Activated CD4-positive, alpha-beta memory T cell treated with anti-CD3 and anti-CD28 coated beads, Interleukin-2, amount 10 ng/mL, durations not matched to agents 7 days and 5 days (primary cell): ENCODE measurements around the gene EXO1. TPM values are rescaled to one million over a fixed set of nuclear protein-coding genes. Genes with fewer than 3 reads are reported as not detected.
A peak's percentile ranks its signal among the peaks of the same experiment; 100 is the strongest.
"Not testable (repeated sequence)": the region's sequence is repeated elsewhere in the genome, so short reads cannot be mapped to it uniquely, and the experiment has no call there.

Source experiments
- CTCF ChIA-PET: fragments of 350-600 bp; sonication (Branson Sonifier 250); formaldehyde crosslinking; loops from one replicate; lab custom pipeline; 2021; ENCODE audit warnings: antibody characterized with exemption, inconsistent platforms; lab: Charles Lee
- POLR2A ChIA-PET: fragments of 350-600 bp; sonication (Branson Sonifier 250); formaldehyde crosslinking; loops from one replicate; lab custom pipeline; 2021; ENCODE audit warnings: antibody characterized with exemption; lab: Charles Lee
- DNase-seq: peaks from one replicate; pipeline ENCODE4 v3.0.0-alpha.2; 2020
- H3K27ac Mint-ChIP-seq: one replicate; pipeline ENCODE4 v1.8.0; 2021; ENCODE audit warnings: mild to moderate bottlenecking, mixed read lengths
- H3K27me3 Mint-ChIP-seq: one replicate; pipeline ENCODE4 v1.8.0; 2021; ENCODE audit warnings: mixed read lengths
- H3K36me3 Mint-ChIP-seq: one replicate; pipeline ENCODE4 v1.8.0; 2021; ENCODE audit warnings: low read depth, mixed read lengths
- H3K4me1 Mint-ChIP-seq: one replicate; pipeline ENCODE4 v1.8.0; 2021; ENCODE audit warnings: mixed read lengths
- H3K4me3 Mint-ChIP-seq: one replicate; pipeline ENCODE4 v1.8.0; 2021; ENCODE audit warnings: mild to moderate bottlenecking, mixed read lengths
- H3K9me3 Mint-ChIP-seq: one replicate; pipeline ENCODE4 v1.8.0; 2021; ENCODE audit warnings: mixed read lengths
- total RNA-seq, 2 experiments: library from RNA; stranded (reverse); gene quantifications; one replicate each; pipeline ENCODE4 v1.2.3, GENCODE V29; 2021

EXO1 gene
- total RNA-seq, 2 experiments from 2014 or later: 30.1 to 31.9 TPM

DNA sequence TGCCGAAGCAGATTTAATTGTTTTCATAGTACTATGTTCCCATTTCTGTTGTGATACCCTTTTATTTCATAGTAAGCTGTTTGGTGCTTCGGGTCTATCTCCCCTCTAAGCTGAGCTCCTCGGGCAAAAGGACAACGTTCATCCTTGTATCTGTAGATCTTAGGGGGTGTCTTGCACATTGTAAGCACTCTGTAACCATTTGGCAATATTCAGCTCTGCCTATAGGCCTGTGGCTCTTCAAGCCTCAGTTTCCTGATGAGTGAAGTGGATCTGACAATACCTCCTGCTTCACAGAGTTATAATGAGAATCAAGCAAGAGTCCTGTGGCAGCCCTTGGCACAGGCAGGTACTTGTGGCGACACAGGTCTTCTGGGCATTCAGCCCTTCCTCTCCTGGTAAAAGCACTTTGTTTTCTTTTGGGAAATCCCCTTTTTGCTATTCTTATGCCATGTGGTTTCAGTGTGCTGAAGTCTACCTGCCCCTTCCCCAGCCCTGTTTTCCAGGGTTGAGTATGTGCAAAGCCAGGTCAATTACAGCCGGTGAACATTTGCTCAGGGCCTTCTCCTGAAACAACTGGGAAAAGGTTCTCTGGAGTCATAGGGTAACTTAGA, 8.5 kb upstream of the EXO1 start:
- Mint-ChIP-seq H3K36me3 (no peaks in the 10 kb centered on the region), H3K27me3 (peaks cover 9% of the 10 kb centered on the region), H3K9me3 (no peaks in the 10 kb centered on the region), H3K27ac (no peak overlapping the region), H3K4me3 (no peak overlapping the region), H3K4me1 (peaks cover 4% of the 10 kb centered on the region)
- no peak for DNase-seq
- ChIA-PET CTCF (interaction anchor here (1.8 kb wide), 1 partner anchor 228 kb away, joined by 6 read pairs; no protein-coding TSS in a partner anchor), POLR2A (interaction anchor here (1.5 kb wide), 1 partner anchor 8 kb away, joined by 7 read pairs; the partner anchor contains the start of gene EXO1)

DNA sequence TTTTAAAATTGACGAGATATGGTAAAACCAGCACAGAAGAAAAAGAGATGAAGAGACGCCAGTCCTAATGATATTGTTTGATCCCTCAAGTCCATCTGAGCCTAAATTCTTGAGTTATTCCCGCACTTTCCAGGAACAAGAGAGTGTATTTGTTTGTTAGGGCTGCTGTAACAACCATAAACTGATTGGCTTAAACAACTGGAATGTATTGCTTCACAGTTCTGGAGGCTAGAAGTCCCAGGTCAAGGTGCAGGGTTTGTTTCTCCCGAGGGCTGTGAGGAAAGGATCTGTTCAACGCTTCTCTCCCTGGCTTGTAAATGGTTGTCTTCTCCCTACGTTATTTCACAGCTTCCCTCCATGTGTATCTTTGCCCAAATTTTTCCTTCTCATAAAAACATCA, 7.8 kb upstream of the EXO1 start:
- CTCF ChIA-PET: no interaction called here
- no peak overlapping the region for H3K27ac Mint-ChIP-seq
- no peaks in the 10 kb centered on the region for H3K9me3 Mint-ChIP-seq
- H3K4me3 Mint-ChIP-seq: no peak overlapping the region
- no peak for DNase-seq
- H3K36me3 Mint-ChIP-seq: no peaks in the 10 kb centered on the region
- peaks cover 9% of the 10 kb centered on the region for H3K27me3 Mint-ChIP-seq
- POLR2A ChIA-PET: no interaction called here
- H3K4me1 Mint-ChIP-seq: peaks cover 4% of the 10 kb centered on the region

DNA sequence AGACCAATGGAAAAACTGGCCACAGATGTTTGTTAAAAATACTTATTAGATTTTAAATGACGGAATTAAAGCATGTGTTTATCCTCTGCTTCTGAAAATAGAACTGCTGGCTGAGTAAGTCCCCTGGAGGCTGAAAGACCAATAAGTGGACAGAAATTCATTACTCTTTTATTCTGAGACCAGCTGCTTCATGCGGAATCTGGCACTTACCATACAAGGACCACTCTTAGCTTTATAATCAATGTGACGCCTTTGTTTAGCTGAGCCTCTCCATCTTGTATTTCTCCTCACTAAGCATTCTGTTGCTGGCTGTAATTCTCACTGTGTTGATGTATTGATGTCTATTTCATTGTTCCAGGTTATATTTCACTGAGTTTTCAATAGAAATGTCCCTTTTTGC, 6.3 kb upstream of the EXO1 start:
- CTCF ChIA-PET: interaction anchor here (1.1 kb wide), 1 partner anchor 55 kb away, joined by 3 read pairs; no protein-coding TSS in a partner anchor
- peaks cover 4% of the 10 kb centered on the region for H3K27me3 Mint-ChIP-seq
- POLR2A ChIA-PET: no interaction called here
- H3K36me3 Mint-ChIP-seq: no peaks in the 10 kb centered on the region
- DNase-seq: no peak
- H3K9me3 Mint-ChIP-seq: no peaks in the 10 kb centered on the region
- H3K4me1 Mint-ChIP-seq: peaks cover 4% of the 10 kb centered on the region
- H3K27ac Mint-ChIP-seq: no peak overlapping the region
- no peak overlapping the region for H3K4me3 Mint-ChIP-seq

DNA sequence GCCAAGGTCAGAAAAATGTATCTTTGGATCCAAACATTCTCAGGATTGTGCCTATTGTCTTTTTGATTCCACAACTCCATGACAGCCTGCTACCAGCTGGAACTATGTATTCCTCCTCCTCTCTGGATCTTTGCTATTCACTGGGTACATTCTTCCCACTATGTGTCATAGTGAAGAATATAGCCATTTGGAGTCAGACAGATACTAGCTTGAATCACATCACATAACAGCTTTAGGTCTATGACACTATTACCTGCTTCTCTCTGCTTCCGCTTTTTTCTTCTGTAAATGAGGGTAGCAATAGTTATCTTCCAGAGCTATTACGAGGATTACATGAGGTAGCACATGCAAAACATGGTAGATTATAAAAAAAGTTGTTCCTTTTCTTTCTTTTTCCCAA, 5.4 kb upstream of the EXO1 start:
- ChIA-PET CTCF (interaction anchor here (0.6 to 1.1 kb wide), 2 partner anchors 54 to 114 kb away, joined by 3 read pairs; no protein-coding TSS in a partner anchor), POLR2A (no interaction called here)
- peaks cover 13% of the 10 kb centered on the region for H3K4me1 Mint-ChIP-seq
- H3K9me3 Mint-ChIP-seq: no peaks in the 10 kb centered on the region
- no peaks in the 10 kb centered on the region for H3K36me3 Mint-ChIP-seq
- no peak overlapping the region for H3K4me3 Mint-ChIP-seq
- H3K27ac Mint-ChIP-seq: no peak overlapping the region
- DNase-seq: no peak
- peaks cover 4% of the 10 kb centered on the region for H3K27me3 Mint-ChIP-seq

DNA sequence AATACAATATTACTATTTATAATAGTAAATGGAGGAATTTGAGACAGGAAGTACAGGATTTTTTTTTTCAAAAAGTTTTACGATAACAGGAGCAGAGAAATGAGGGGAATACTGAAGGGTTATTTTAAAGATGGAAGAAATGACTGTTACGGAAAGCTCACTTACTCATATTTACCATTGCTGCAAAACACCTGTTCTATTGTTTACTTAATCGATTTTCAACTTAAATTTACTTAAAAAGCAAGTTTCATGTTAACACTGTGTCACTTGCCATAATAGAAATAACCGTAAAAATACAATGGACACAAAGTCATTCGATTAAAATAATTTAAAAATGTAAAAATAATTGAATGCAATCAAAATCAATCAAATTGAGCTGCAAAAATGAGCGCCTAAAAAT, 3.4 kb upstream of the EXO1 start:
- Mint-ChIP-seq H3K4me3 (no peak overlapping the region), H3K36me3 (peaks cover 11% of the 10 kb centered on the region), H3K4me1 (peaks cover 23% of the 10 kb centered on the region), H3K27me3 (peaks cover 4% of the 10 kb centered on the region), H3K27ac (no peak overlapping the region), H3K9me3 (no peaks in the 10 kb centered on the region)
- POLR2A ChIA-PET: interaction anchor here (0.9 kb wide), 1 partner anchor 234 kb away, joined by 3 read pairs; no protein-coding TSS in a partner anchor
- no peak for DNase-seq
- CTCF ChIA-PET: no interaction called here

DNA sequence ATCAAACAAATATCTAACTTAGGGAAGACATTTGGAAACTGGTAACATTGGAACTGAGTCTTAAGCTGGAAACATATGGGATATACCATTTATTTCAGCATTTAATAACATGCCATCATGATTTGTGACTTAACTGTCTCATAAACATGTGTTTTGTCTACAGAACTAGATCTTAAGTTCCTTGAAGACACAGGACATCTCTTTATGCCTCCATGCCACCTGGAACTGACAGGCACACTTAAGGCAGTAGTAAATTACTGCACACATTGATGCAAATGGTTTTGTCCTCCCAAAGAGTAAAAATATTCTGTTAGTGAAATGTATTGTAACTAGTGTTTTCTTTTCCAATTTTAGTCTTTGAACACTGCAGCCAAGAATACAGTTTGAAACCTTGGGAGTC, 1.6 kb upstream of the EXO1 start:
- DNase-seq: no peak
- H3K27ac Mint-ChIP-seq: no peak overlapping the region
- H3K36me3 Mint-ChIP-seq: peaks cover 15% of the 10 kb centered on the region
- H3K4me1 Mint-ChIP-seq: peaks cover 28% of the 10 kb centered on the region
- no peak overlapping the region for H3K4me3 Mint-ChIP-seq
- H3K27me3 Mint-ChIP-seq: peaks cover 3% of the 10 kb centered on the region
- POLR2A ChIA-PET: interaction anchor here (2.2 to 2.6 kb wide), 2 partner anchors 206 to 208 kb away, joined by 5 to 16 read pairs; partner anchors contain the start of genes CHML and OPN3
- CTCF ChIA-PET: interaction anchor here (1.2 kb wide), 1 partner anchor 140 kb away, joined by 3 read pairs; no protein-coding TSS in a partner anchor
- no peaks in the 10 kb centered on the region for H3K9me3 Mint-ChIP-seq

DNA sequence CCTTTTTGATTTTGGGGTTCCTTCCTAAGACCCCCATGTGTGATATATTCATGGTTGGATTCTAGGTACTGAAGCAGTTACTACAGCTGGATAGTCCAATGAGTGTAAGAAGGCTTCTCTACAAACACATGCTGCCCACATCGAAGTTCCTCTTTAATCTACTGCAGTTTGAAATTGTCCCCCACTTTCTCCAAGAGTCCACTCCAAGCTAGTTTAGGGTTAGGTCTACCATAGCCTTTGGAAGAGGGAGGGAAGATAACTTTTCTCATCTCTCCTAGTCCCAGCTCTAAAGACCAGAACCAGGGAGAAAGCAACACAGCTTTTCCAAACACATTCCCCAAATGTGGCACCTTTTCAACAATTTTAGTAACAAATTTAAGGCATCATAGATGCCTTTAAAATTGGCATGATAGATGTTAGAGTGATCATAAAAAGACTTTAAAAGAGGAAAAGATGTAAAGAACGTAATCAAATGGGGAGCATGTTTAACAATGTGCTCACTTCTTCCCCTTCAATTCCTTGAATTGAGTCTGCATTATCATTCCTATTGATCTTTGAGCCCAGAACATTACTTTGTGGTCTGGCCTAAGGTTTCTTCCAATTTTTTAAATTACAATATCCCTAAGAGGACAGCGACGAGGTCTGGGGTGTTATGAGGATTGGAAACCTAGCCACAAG, 1.0 kb upstream of the EXO1 start:
- peaks cover 3% of the 10 kb centered on the region for H3K27me3 Mint-ChIP-seq
- H3K36me3 Mint-ChIP-seq: peaks cover 15% of the 10 kb centered on the region
- H3K27ac Mint-ChIP-seq: peak overlapping the region; percentile 99
- peak overlapping the region; percentile 92 for H3K4me3 Mint-ChIP-seq
- ChIA-PET POLR2A (interaction anchor here (1.0 to 2.6 kb wide), 4 partner anchors 8 to 208 kb away, joined by 3 to 16 read pairs (median 6); partner anchors contain the start of genes CHML and OPN3), CTCF (interaction anchor here (0.6 to 1.4 kb wide), 4 partner anchors 140 to 775 kb away, joined by 3 to 10 read pairs (median 5); partner anchors contain the start of gene MAP1LC3C)
- H3K9me3 Mint-ChIP-seq: no peaks in the 10 kb centered on the region
- H3K4me1 Mint-ChIP-seq: peaks cover 28% of the 10 kb centered on the region
- no peak for DNase-seq

DNA sequence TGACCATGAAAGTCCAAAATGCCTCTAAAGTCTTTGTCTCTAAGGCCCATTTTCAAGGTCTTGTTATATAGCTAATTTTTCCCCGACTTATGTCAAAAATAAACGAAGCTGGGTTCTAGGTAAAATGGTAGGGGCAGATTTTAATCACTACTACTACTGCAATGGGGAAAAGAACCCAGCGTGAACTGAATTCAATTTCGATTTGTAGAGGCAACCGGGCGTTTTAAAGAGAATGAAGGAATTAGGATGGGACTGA, 536 bp upstream of the EXO1 start:
- H3K27me3 Mint-ChIP-seq: peaks cover 3% of the 10 kb centered on the region
- H3K27ac Mint-ChIP-seq: peak overlapping the region; percentile 99
- H3K4me1 Mint-ChIP-seq: peaks cover 29% of the 10 kb centered on the region
- POLR2A ChIA-PET: interaction anchor here (0.7 to 2.6 kb wide), 5 partner anchors 8 to 328 kb away, joined by 3 to 16 read pairs (median 5); partner anchors contain the start of genes CHML, FH and OPN3
- H3K9me3 Mint-ChIP-seq: no peaks in the 10 kb centered on the region
- DNase-seq: no peak
- H3K4me3 Mint-ChIP-seq: peak overlapping the region; percentile 92
- peaks cover 19% of the 10 kb centered on the region for H3K36me3 Mint-ChIP-seq
- CTCF ChIA-PET: interaction anchor here (0.6 to 1.4 kb wide), 5 partner anchors 139 to 776 kb away, joined by 3 to 10 read pairs (median 3); partner anchors contain the start of gene MAP1LC3C

DNA sequence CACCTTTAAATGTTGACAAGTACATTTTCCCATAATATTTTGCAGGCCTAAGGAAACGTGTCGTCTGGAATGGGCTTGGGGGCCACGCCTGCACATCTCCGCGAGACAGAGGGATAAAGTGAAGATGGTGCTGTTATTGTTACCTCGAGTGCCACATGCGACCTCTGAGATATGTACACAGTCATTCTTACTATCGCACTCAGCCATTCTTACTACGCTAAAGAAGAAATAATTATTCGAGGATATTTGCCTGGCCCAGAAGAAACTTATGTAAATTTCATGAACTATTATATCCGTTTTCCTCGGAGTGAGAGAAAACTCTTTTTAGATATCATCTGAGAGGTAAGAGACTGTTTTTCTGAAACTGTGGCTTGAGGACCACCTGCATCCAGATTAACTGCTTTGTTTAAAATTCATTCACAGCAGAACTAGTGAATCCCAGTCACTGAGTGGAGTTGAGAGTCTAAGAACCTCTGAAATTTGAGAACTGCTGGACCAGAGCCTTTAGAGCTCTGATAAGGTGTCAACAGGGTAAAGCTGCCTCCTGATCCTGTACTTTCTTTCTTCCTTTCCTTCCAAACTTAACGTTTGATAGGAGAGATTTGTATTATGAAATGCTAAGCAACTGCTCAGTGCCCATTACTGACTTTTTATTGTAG, 811 bp downstream of the EXO1 start:
- ChIA-PET CTCF (interaction anchor here (1.7 kb wide), 1 partner anchor 19 kb away, joined by 3 read pairs; no protein-coding TSS in a partner anchor), POLR2A (interaction anchor here (0.8 to 2.6 kb wide), 5 partner anchors 10 to 330 kb away, joined by 3 to 16 read pairs (median 6); partner anchors contain the start of genes CHML, FH and OPN3)
- peaks cover 31% of the 10 kb centered on the region for H3K4me1 Mint-ChIP-seq

DNA sequence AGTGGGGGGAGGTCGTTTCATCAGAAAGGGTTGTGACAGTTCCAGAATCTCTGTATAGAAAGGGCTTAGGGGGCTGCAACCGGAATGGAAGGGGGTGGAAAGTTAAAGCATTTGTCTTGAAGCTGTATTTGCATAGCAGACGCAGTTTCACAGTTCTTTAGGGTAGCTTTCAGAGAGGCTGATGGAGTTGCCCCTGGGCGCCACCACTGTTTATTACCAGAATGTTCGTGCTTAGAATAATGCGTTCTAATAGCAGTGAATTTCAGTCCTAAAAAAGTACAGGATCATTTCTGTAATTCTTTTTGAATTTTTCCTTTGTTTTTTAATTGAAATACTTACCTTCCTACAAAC, 1.3 kb downstream of the EXO1 start:
- ChIA-PET CTCF (interaction anchor here (1.1 to 1.7 kb wide), 2 partner anchors 18 to 47 kb away, joined by 3 read pairs; no protein-coding TSS in a partner anchor), POLR2A (interaction anchor here (1.5 kb wide), 1 partner anchor 330 kb away, joined by 6 read pairs; the partner anchor contains the start of gene FH)
- Mint-ChIP-seq H3K9me3 (no peaks in the 10 kb centered on the region), H3K4me3 (peak overlapping the region; percentile 92), H3K27ac (peak overlapping the region; percentile 99), H3K4me1 (peaks cover 31% of the 10 kb centered on the region), H3K36me3 (peaks cover 33% of the 10 kb centered on the region), H3K27me3 (no peaks in the 10 kb centered on the region)
- no peak for DNase-seq

More for the DNA sequence above, 811 bp downstream of the EXO1 start:
- Mint-ChIP-seq H3K27ac (peak overlapping the region; percentile 99), H3K9me3 (no peaks in the 10 kb centered on the region), H3K4me3 (peak overlapping the region; percentile 92), H3K36me3 (peaks cover 28% of the 10 kb centered on the region), H3K27me3 (peaks cover 1% of the 10 kb centered on the region)
- DNase-seq: no peak

DNA sequence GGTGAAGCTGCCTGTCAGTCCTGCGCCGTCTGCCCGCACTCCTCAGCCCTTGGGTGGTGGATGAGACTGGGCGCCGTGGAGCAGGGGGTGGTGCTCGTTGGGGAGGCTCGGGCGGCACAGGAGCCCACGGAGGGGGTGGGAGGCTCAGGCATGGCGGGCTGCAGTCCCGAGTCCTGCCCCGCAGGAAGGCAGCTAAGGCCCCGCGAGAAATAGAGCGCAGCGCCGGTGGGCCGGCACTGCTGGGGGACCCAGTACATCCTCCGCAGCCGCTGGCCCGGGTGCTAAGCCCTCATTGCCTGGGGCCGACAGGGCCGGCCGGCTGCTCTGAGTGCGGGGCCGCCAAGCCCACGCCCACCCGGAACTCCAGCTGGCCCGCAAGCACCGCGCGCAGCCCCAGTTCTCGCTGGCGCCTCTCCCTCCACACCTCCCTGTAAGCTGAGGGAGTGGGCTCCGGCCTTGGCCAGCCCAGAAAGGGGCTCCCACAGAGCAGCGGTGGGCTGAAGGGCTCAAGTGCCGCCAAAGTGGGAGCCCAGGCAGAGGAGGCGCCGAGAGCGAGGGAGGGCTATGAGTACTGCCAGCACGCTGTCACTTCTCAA, 7.6 kb downstream of the EXO1 start:
- H3K4me3 Mint-ChIP-seq, H3K27ac Mint-ChIP-seq, H3K4me1 Mint-ChIP-seq, CTCF ChIA-PET, H3K27me3 Mint-ChIP-seq, H3K9me3 Mint-ChIP-seq, DNase-seq: not testable (repeated sequence)
- peaks cover 53% of the 10 kb centered on the region for H3K36me3 Mint-ChIP-seq
- POLR2A ChIA-PET: interaction anchor here (1.6 kb wide), 1 partner anchor 13 kb away, joined by 3 read pairs; no protein-coding TSS in a partner anchor

DNA sequence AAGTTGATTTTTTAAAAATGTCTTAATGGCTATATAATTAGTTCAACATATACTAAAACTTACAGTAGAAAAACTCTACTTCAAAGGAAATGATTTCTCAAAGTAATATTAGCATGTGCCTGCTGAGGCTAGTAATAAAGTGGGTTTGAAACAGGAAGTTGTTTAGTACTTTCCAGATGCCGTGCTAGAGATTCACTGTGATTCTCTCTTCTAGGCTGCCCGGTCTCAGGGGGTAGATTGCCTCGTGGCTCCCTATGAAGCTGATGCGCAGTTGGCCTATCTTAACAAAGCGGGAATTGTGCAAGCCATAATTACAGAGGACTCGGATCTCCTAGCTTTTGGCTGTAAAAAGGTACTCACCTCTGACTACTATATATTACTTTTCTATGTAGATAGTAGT, 9.1 kb downstream of the EXO1 start:
- POLR2A ChIA-PET: no interaction called here
- no peak overlapping the region for H3K27ac Mint-ChIP-seq

More for the DNA sequence above, 9.1 kb downstream of the EXO1 start:
- Mint-ChIP-seq H3K36me3 (peaks cover 67% of the 10 kb centered on the region), H3K4me1 (peaks cover 9% of the 10 kb centered on the region), H3K27me3 (no peaks in the 10 kb centered on the region), H3K4me3 (no peak overlapping the region), H3K9me3 (no peaks in the 10 kb centered on the region)
- CTCF ChIA-PET: no interaction called here
- no peak for DNase-seq
